H9 (cell line): ENCODE measurements around the gene TPRG1. TPM values are rescaled to one million over a fixed set of nuclear protein-coding genes. Genes with fewer than 3 reads are reported as not detected.
A peak's percentile ranks its signal among the peaks of the same experiment; 100 is the strongest.

Experiments
- DNase-seq: peaks from one replicate; pipeline ENCODE4 v3.0.0-alpha.2; 2017
- H2AFZ ChIP-seq: one replicate; pipeline ENCODE4 v1.6.1; 2013; ENCODE audit warnings: mild to moderate bottlenecking, low read length, control low read depth, moderate library complexity
- H2AK5ac ChIP-seq: 2 replicates; pipeline ENCODE4 v1.6.1; 2013; ENCODE audit warnings: low read length, control low read depth, mixed read lengths; ENCODE audit not compliant: insufficient read length
- H2BK120ac ChIP-seq: one replicate; pipeline ENCODE4 v1.6.1; 2013; ENCODE audit warnings: low read depth, mild to moderate bottlenecking, low read length, control low read depth, inconsistent platforms; ENCODE audit not compliant: poor library complexity, severe bottlenecking
- H2BK12ac ChIP-seq: 2 replicates; pipeline ENCODE4 v1.6.1; 2013; ENCODE audit warnings: low read length, control low read depth, mixed read lengths, low read depth; ENCODE audit not compliant: insufficient read length
- H2BK15ac ChIP-seq: 2 replicates; pipeline ENCODE4 v1.6.1; 2013; ENCODE audit warnings: low read depth, low read length, control low read depth
- H2BK20ac ChIP-seq: one replicate; pipeline ENCODE4 v1.6.1; 2013; ENCODE audit warnings: low read depth, mild to moderate bottlenecking, low read length, control low read depth, inconsistent platforms; ENCODE audit not compliant: poor library complexity, severe bottlenecking
- H2BK5ac ChIP-seq: 2 replicates; pipeline ENCODE4 v1.6.1; 2013; ENCODE audit warnings: low read length, control low read depth, mixed read lengths; ENCODE audit not compliant: insufficient read length
- H3K14ac ChIP-seq: 2 replicates; pipeline ENCODE4 v1.6.1; 2013; ENCODE audit warnings: low read length, control low read depth; ENCODE audit not compliant: insufficient read depth
- H3K18ac ChIP-seq: 2 replicates; pipeline ENCODE4 v1.6.1; 2013; ENCODE audit warnings: low read depth, mild to moderate bottlenecking, mixed read lengths, low read length, control low read depth; ENCODE audit not compliant: insufficient read length
- H3K23ac ChIP-seq: 2 replicates; pipeline ENCODE4 v1.6.1; 2013; ENCODE audit warnings: low read length, control low read depth, mixed read lengths, low read depth; ENCODE audit not compliant: insufficient read length
- H3K23me2 ChIP-seq: 2 replicates; pipeline ENCODE4 v1.6.1; 2013; ENCODE audit warnings: low read depth, mild to moderate bottlenecking, mixed read lengths, low read length, control low read depth; ENCODE audit not compliant: insufficient read length, poor library complexity, severe bottlenecking
- H3K27ac ChIP-seq: 2 replicates; pipeline ENCODE4 v1.5.1; 2013; ENCODE audit warnings: low read length, control low read depth, mixed read lengths, low read depth; ENCODE audit not compliant: insufficient read length
- H3K27me3 ChIP-seq: 2 replicates; pipeline ENCODE4 v1.6.1; 2013; ENCODE audit warnings: low read length, control low read depth, inconsistent platforms; ENCODE audit not compliant: insufficient read depth
- H3K4ac ChIP-seq: 2 replicates; pipeline ENCODE4 v1.6.1; 2013; ENCODE audit warnings: low read depth, mild to moderate bottlenecking, control low read depth, inconsistent platforms, low read length, moderate library complexity
- H3K4me1 ChIP-seq: 2 replicates; pipeline ENCODE4 v1.6.1; 2013; ENCODE audit warnings: low read length, control low read depth, inconsistent platforms; ENCODE audit not compliant: insufficient read depth
- H3K4me2 ChIP-seq: 2 replicates; pipeline ENCODE4 v1.6.1; 2013; ENCODE audit warnings: low read length, control low read depth, mixed read lengths; ENCODE audit not compliant: insufficient read length, insufficient read depth
- H3K56ac ChIP-seq: 2 replicates; pipeline ENCODE4 v1.6.1; 2013; ENCODE audit warnings: low read depth, mild to moderate bottlenecking, mixed read lengths, low read length, control low read depth; ENCODE audit not compliant: insufficient read length
- H3K79me1 ChIP-seq: 2 replicates; pipeline ENCODE4 v1.6.1; 2013; ENCODE audit warnings: low read depth, mild to moderate bottlenecking, moderate library complexity, low read length, control low read depth, inconsistent platforms; ENCODE audit not compliant: insufficient read depth, poor library complexity, severe bottlenecking
- H3K79me2 ChIP-seq: 2 replicates; pipeline ENCODE4 v1.6.1; 2013; ENCODE audit warnings: low read length, control low read depth, inconsistent platforms; ENCODE audit not compliant: insufficient read depth
- H3K9ac ChIP-seq: 2 replicates; pipeline ENCODE4 v1.6.1; 2013; ENCODE audit warnings: low read length, control low read depth, mixed read lengths; ENCODE audit not compliant: insufficient read length; ENCODE audit errors: extremely low read depth
- H3K9me3 ChIP-seq: one replicate; pipeline ENCODE4 v1.6.1; 2013; ENCODE audit warnings: low read depth, low read length, inconsistent platforms; ENCODE audit not compliant: control insufficient read depth
- H3T11ph ChIP-seq: one replicate; pipeline ENCODE4 v1.6.1; 2013; ENCODE audit warnings: mild to moderate bottlenecking, low read length, control low read depth, inconsistent platforms
- H4K20me1 ChIP-seq: one replicate; pipeline ENCODE4 v1.6.1; 2013; ENCODE audit not compliant: control insufficient read depth, insufficient read length, insufficient read depth
- H4K5ac ChIP-seq: 2 replicates; pipeline ENCODE4 v1.6.1; 2013; ENCODE audit warnings: low read depth, mild to moderate bottlenecking, mixed read lengths, low read length, control low read depth; ENCODE audit not compliant: insufficient read length
- H4K8ac ChIP-seq: replicated peaks from 2 replicates; pipeline ENCODE4 v1.6.1; 2013; ENCODE audit warnings: low read length, control low read depth, mixed read lengths, low read depth; ENCODE audit not compliant: insufficient read length
- H4K91ac ChIP-seq: 2 replicates; pipeline ENCODE4 v1.6.1; 2013; ENCODE audit warnings: low read depth, mild to moderate bottlenecking, moderate library complexity, mixed read lengths, low read length, control low read depth; ENCODE audit not compliant: insufficient read length
- H3K27ac Mint-ChIP-seq, 3 experiments: 2 replicates in 2 of 3; 3 replicates in 1 of 3; pipeline ENCODE4 v1.8.0; 2020 to 2021; ENCODE audit warnings: mixed read lengths in 3 of 3, mild to moderate bottlenecking in 1 of 3, moderate library complexity in 1 of 3
- H3K27me3 Mint-ChIP-seq: 2 replicates; pipeline ENCODE4 v1.8.0; 2021; ENCODE audit warnings: low read depth, mild to moderate bottlenecking, moderate library complexity, mixed read lengths
- H3K36me3 Mint-ChIP-seq, 3 experiments: 2 replicates in 2 of 3; 3 replicates in 1 of 3; pipeline ENCODE4 v1.8.0; 2020 to 2021; ENCODE audit warnings: low read depth in 3 of 3, mixed read lengths in 3 of 3; ENCODE audit not compliant: insufficient read depth in 1 of 3
- H3K4me1 Mint-ChIP-seq, 2 experiments: 2 replicates each; pipeline ENCODE4 v1.8.0; 2020; ENCODE audit warnings: mixed read lengths in 2 of 2
- H3K4me3 Mint-ChIP-seq, 2 experiments: 2 replicates in 1 of 2; 3 replicates in 1 of 2; pipeline ENCODE4 v1.8.0; 2020 to 2021; ENCODE audit warnings: mild to moderate bottlenecking in 2 of 2, mixed read lengths in 2 of 2, moderate library complexity in 1 of 2
- H3K9me3 Mint-ChIP-seq, 2 experiments: 2 replicates in 1 of 2; 3 replicates in 1 of 2; pipeline ENCODE4 v1.8.0; 2020; ENCODE audit warnings: mild to moderate bottlenecking in 2 of 2, mixed read lengths in 2 of 2, moderate library complexity in 1 of 2
- WGBS: extraction: QIAGEN DNeasy Blood & Tissue Kit; methylation state at CpG from one replicate; pipeline ENCODE4 v1.1.7; 2013; ENCODE audit warnings: missing lambda C conversion rate, low lambda C conversion rate, mixed read lengths; ENCODE audit not compliant: insufficient read length; ENCODE audit errors: extremely low coverage; 5-methylcytosine and 5-hydroxymethylcytosine counted together
- total RNA-seq: library from RNA; stranded (reverse); gene quantifications from 2 replicates; pipeline ENCODE4 v1.2.1, GENCODE V29; 2021
- TF ChIP-seq, protein P1 (sequence below): fragments of 200-600 bp; sonication (generic); conservative IDR thresholded peaks from 3 replicates; pipeline ENCODE4 v1.8.0; 2021; ENCODE audit warnings: antibody characterized with exemption, mild to moderate bottlenecking

Gene TPRG1
- total RNA-seq, 1 experiment from 2014 or later: 0.66 TPM

DNA sequence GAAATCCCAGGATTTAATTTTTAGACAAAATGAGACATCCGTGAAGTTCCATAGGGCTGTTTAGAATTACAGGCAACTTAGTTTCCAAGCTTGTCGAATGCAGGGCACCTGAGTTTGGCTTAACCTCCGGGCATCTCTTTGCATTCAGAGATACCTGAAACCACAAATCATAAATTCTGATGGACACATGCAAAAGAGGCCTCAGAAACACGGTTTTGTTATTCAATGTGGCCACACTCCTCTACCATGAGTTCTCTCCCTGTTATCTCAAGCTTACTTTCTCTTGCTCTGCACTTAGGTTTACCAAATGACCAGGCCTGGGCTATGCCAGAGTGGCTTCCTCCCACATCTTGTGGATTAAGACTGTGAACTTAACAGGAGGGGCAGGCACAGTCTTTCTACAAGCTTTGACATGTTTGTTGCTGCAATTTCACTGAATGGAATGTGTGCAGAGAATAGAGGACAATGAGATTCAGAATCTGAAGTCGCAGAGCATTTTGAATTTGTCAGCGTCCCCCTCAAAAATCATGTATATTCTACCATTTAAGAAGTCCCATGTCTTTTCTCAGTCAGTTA, 137.7 kb downstream of the TPRG1 start:
- Mint-ChIP-seq H3K4me3 (no peak overlapping the region), H3K9me3 (no peaks in the 10 kb centered on the region), H3K27ac (peak overlapping the region in 2 of 3 experiments; percentile 19 to 88; a peak in 2 of 7 replicates), H3K4me1 (peaks cover 24 to 28% of the 10 kb centered on the region in 2 experiments), H3K36me3 (peaks cover 0 to 4% (median 0%) of the 10 kb centered on the region in 3 experiments; a peak in 1 of 7 replicates), H3K27me3 (no peaks in the 10 kb centered on the region)
- no peak for DNase-seq
- H3T11ph ChIP-seq: no peak overlapping the region
- H3K14ac ChIP-seq: no peak overlapping the region
- H3K9me3 ChIP-seq: no peaks in the 10 kb centered on the region
- H3K79me1 ChIP-seq: no peaks in the 10 kb centered on the region
- H3K4me1 ChIP-seq: peaks cover 7% of the 10 kb centered on the region; the same call in 1 of the 2 replicates
- no peak overlapping the region for H4K91ac ChIP-seq
- no peaks in the 10 kb centered on the region for H4K20me1 ChIP-seq
- H3K27me3 ChIP-seq: no peaks in the 10 kb centered on the region
- H3K4me2 ChIP-seq: no peak overlapping the region
- TF ChIP-seq, protein P1, sequence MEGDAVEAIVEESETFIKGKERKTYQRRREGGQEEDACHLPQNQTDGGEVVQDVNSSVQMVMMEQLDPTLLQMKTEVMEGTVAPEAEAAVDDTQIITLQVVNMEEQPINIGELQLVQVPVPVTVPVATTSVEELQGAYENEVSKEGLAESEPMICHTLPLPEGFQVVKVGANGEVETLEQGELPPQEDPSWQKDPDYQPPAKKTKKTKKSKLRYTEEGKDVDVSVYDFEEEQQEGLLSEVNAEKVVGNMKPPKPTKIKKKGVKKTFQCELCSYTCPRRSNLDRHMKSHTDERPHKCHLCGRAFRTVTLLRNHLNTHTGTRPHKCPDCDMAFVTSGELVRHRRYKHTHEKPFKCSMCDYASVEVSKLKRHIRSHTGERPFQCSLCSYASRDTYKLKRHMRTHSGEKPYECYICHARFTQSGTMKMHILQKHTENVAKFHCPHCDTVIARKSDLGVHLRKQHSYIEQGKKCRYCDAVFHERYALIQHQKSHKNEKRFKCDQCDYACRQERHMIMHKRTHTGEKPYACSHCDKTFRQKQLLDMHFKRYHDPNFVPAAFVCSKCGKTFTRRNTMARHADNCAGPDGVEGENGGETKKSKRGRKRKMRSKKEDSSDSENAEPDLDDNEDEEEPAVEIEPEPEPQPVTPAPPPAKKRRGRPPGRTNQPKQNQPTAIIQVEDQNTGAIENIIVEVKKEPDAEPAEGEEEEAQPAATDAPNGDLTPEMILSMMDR: no peak
- no peak overlapping the region for H2AK5ac ChIP-seq
- no peaks in the 10 kb centered on the region for H3K79me2 ChIP-seq
- H2AFZ ChIP-seq: peak overlapping the region; percentile 33
- H2BK15ac ChIP-seq: no peak overlapping the region
- H3K23me2 ChIP-seq: no peaks in the 10 kb centered on the region
- no peak overlapping the region for H3K18ac ChIP-seq
- no peak overlapping the region for H2BK20ac ChIP-seq
- no peak overlapping the region for H4K8ac ChIP-seq
- no peak overlapping the region for H4K5ac ChIP-seq
- no peak overlapping the region for H3K27ac ChIP-seq
- H2BK5ac ChIP-seq: no peak overlapping the region
- no peak overlapping the region for H3K4ac ChIP-seq
- no peak overlapping the region for H2BK12ac ChIP-seq
- H3K23ac ChIP-seq: no peak overlapping the region
- H3K56ac ChIP-seq: no peak overlapping the region
- no CpG with 5 or more reads among the region's 6 CpGs for WGBS
- no peak overlapping the region for H3K9ac ChIP-seq
- no peak overlapping the region for H2BK120ac ChIP-seq
